ENCODE data around the gene HS3ST3A1.
"Not testable (repeated sequence)": the region's sequence is repeated elsewhere in the genome, so short reads cannot be mapped to it uniquely, and the experiment has no call there.

Gene HS3ST3A1

GRCh38 chr17:13569398-13570123 is 32.2 kb downstream of the HS3ST3A1 start:
- no peak for DNase-seq

DNA sequence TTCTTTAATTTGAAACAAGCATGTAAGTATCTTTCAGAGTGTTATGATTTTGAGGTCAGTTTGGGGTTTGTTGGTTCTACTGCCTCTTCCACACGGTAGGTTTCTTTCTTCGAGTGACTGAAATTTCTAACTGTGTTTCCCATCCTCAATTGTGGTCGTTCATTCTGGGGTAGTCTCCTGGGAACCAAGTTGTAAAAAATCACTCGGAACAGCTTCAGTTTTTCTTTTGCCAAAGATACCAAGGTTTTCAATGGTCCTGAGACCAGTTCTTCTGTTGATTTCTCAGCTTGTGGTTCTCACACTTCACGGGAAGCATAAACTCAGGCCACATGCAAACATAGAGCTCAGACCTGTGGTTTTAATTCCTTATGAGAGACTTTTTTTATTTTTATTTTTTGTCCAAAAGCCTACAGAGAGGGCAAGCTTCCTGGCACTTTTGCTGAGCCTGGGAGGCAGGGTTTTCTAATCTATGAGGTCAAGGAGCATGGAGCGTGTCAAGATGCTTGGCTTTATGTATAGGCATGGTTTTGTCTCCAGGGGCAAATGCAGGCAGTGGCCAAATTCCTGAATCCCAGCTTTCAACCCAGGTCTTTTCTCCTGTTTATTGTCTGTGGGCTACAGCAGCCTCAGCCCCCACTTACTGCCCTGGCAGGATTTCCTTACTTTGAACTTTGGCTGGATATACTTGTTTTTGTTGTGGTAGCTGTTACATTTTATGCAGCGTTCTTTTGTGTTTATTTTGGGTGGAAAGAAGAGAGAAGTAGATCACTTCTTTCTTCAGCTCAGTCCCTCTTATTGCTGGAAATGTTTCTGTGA is 32.9 kb downstream of the HS3ST3A1 start:
- DNase-seq: no peak

DNA sequence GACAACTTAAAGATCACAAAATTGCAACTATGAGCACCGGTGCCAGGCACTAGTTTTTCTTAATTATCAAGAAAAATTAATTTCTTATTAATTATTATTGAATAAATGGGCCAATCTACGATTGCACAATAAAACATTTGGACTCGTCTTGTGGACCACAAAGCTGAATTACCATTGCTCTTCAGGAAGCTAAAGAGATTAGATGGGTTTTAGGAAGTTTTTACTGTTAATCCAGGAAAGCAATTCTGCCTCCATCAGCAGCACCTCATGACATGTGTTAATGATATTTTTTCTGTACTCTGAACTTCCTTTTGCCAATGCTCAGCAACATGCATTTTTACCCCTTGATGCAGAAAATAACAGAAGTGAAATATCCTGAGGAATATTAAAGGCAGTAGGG is 37.9 kb downstream of the HS3ST3A1 start:
- no peak for DNase-seq

DNA sequence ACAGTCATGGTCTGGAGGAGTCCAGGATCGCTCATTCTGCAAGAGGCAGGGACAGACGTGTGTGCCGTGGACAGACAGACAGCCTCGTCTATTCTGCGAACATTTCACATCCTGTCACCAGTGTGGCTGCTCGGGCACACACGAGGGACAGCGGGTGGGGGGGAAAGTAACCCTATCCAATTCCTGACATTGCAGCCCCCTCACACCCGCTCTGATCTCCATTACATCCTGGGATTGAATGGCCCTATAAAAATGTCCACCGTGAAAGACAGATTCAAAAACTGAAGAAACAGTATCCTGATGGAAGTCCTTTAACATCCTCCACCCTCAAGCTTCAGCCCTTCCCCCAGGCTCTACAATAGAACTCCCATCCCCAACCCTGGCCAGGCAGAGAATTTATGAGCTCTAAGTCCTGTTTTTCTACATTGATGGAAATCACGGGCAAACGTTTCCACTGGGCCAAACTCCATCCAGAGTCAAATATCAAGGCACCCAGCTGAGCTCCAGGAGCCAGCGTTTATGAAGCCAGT is 39.4 kb downstream of the HS3ST3A1 start:
- no peak for DNase-seq

GRCh38 chr17:13561606-13562270 is 40.0 kb downstream of the HS3ST3A1 start:
- no peak for DNase-seq

DNA sequence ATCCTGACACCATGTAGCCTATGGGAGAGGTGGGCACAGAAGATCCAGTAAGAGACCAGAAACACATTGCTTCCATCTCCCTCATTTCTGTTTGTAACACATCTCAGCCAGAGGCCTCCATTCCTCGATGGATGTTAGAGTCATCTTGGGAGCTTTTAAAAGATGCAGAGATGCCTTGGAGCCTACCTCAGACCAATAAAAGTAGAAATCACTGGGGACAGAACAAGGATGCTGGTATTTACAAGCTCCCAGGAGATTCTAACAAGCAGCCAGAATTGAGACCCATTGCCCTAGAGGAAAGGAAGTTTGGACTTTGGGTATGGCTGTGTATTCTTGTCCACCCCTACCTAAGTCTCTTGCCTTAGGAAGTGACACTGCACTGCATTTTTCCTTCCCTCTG is 40.8 kb downstream of the HS3ST3A1 start:
- DNase-seq: no peak

DNA sequence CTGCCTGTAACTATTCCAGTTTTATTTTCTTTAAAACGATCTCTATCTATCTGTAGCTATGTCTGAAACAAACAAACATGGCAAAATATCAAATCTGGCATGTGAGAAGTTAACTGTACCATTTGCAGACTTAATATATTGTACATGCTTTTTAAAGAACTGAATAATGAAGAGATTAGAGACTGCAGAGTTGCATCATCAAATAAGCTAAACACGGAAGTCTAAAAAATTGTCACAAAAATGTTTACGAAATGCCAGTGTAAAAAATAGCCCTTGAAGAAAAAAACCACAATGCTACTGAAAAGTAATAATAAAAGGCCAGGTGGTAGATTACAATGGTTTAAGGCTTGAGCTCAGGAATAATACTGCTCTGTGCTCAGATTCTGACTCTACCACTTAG is 43.1 kb downstream of the HS3ST3A1 start:
- DNase-seq: no peak

- no peak for DNase-seq
These were observed 44.7 kb downstream of the HS3ST3A1 start for GRCh38 chr17:13557077-13557476.

- no peak for DNase-seq
These were observed 47.5 kb downstream of the HS3ST3A1 start for GRCh38 chr17:13554231-13554630.

DNA sequence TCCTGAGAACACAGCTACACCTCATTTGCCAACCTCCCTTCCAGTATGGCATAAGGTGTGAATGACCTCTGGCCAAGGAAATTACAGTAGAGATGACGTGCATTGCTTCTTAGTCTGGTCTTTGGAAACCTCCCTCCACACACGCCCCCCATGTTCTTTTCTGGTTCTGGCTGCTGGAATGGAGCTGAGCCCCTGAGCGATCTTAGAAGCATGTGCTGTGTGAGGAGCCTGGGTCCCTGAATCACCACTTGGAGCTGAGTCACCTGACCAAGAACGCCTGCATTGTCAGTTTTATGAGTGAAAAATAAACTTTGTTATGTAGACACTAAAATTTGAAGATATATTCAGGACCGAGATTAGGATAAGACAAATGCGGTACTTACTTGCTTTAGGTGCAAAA is 51.4 kb downstream of the HS3ST3A1 start:
- DNase-seq: no peak

DNA sequence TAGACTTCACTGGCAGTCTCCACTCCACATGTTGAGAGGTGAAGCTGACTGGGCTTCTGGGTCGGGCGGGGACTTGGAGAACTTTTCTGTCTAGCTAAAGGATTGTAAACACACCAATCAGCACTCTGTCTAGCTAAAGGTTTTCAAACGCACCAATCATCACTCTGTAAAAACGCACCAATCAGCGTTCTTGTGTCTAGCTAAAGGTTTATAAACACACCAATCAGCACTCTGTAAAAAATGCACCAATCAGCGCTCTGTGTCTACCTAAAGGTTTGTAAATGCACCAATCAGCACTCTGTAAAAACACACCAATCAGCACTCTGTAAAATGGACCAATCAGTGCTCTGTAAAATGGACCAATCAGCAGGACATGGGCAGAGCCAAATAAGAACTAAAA is 53.2 kb downstream of the HS3ST3A1 start:
- DNase-seq: not testable (repeated sequence)

- no peak for DNase-seq
These were observed 54.9 kb downstream of the HS3ST3A1 start for GRCh38 chr17:13546851-13547250.

GRCh38 chr17:13545941-13546340 is 55.8 kb downstream of the HS3ST3A1 start:
- no peak for DNase-seq

DNA sequence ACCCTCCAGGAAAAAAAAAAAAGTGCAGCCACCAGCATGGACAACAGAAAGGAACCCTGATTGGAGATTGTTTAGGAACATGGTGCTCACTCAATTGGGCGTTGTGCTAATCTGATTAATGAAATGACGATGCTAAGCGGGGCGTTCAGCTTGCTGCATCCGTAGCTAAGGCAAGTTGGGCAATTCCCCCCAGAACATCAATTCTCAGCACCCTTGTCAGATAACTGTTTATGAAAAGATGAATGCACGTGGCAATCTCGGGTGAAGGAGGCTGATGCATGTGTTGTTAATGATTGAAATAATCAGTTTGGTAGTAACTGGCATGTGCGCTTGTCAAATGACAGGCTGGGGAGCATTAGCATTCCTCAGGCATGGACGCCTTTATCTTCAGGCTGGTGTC is 57.0 kb downstream of the HS3ST3A1 start:
- no peak for DNase-seq

DNA sequence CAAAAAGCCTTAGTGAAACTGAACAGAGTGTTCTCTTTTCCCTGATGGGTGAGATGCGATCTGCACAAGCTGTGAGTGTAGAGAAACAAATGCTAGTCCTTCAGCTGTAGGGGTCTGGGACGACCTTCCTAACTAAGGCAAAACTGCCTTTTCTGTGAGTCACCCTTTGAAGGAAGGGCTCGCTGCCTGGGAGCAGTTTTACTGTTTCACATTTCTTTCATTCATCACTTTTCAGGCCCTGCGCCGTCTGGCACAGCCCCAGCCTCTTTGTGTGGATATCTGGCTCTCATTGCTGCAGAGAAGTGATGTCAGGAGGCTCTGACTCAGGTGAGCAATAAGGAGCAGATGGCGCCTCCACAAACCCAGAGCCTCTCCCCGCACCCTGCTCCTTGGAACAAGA is 57.4 kb downstream of the HS3ST3A1 start:
- DNase-seq: no peak

- no peak for DNase-seq
These were observed 59.1 kb downstream of the HS3ST3A1 start for GRCh38 chr17:13542636-13543035.

DNA sequence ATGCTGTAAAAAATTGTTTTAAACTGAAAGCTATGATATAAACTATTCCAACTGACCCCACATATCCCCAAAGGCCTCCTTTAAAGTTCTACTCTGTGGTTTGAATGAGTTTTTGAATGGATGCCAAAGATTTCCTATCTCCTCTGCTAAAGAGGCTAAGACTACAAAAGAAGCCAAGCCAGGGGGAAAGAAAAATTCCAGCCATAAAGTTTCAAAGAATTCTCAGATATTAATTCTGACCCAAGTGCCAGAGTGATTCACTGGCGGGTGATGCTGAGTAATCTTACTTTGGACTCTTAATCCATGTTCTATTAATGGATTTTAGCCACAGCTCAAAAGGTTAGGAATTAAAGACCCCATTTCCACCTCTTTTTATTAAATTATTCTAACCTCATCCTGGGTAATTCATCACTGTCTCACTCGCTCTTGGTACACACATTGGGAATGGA is 60.7 kb downstream of the HS3ST3A1 start:
- no peak for DNase-seq

- no peak for DNase-seq
These were observed 61.2 kb downstream of the HS3ST3A1 start for GRCh38 chr17:13540546-13540945.

GRCh38 chr17:13539421-13539820 is 62.3 kb downstream of the HS3ST3A1 start:
- DNase-seq: no peak

GRCh38 chr17:13538841-13539411 is 62.8 kb downstream of the HS3ST3A1 start:
- DNase-seq: no peak

DNA sequence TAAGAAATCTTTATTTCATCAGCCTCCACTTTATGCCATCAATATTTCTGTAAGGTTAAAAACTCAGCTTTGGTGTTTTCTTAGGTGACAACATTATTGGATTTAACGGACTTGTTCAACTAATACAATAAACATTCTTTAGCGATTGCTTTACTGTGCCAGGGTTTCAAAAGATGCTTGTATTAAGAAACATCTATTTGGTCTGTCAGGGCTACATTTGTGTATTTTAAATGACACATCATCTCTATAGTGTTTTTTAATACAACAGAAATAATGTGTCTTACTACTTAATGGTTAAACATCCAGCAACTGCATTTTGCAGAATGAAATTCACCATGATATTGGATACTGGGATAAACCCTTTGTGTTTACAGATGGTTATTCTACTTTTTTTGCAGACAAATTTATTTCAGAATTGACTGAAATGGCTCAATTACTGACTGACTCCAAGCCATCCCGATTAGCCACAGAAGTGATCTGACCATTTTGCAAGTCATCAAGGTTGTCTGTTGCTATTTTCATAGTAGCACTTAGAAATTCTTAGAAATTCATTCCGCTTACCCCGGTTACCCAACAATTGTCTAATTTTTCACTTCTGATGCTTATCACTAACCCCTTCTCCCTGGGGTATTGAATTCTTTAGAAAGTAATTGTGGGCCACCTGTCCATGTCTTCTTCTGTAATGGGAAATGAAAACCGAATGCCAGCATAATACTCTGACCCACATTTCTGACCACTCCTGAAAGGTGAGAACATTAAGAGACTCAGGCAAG is 63.7 kb downstream of the HS3ST3A1 start:
- no peak for DNase-seq

DNA sequence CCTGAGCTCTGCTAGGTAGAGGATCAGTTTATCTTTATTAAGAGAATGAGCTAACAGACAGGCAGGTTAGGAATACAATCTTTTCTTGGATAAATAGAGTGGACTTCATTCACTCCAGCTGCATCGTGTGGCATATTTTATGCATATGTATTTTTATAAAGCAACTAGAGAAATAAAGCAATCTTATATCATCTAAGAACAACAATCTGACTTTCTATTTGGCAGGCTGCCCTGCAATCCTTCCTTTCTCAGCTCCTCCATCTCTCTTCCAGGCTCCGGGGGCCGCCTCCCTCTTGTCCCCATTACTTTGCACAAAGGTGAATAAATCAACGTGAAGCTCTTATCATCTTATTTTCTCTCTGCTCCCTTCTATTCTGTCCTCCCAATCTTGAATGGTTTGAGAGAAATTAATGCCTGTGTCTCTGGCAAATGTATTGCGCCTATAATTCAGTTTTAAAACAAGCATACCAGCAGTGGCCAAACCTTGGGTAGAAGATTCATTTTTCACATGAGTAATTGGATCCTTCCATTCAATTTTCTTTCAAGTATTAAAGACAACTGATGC is 64.5 kb downstream of the HS3ST3A1 start:
- no peak for DNase-seq
